Jurkat, Clone E6-1 (cell line): ENCODE results near the gene NUP98. TPM values are rescaled to one million over a fixed set of nuclear protein-coding genes. Genes with fewer than 3 reads are reported as not detected.

Experiments
- DNase-seq: peaks from one replicate; pipeline ENCODE4 v3.0.0-alpha.2; 2011; ENCODE audit warnings: low read depth, low spot score
- H3K4me3 ChIP-seq: 2 replicates; pipeline ENCODE4 v1.5.1; 2011; ENCODE audit warnings: mild to moderate bottlenecking, low read length, control low read depth, moderate library complexity
- polyA plus RNA-seq: library from polyadenylated mRNA; unstranded; fragments of >200 nt; gene quantifications from one replicate; pipeline ENCODE4 v1.2.1, GENCODE V29; 2012; ENCODE audit warnings: missing spikeins; ENCODE audit not compliant: insufficient read length, insufficient read depth

NUP98 gene
- 66.3 TPM for polyA plus RNA-seq

DNA sequence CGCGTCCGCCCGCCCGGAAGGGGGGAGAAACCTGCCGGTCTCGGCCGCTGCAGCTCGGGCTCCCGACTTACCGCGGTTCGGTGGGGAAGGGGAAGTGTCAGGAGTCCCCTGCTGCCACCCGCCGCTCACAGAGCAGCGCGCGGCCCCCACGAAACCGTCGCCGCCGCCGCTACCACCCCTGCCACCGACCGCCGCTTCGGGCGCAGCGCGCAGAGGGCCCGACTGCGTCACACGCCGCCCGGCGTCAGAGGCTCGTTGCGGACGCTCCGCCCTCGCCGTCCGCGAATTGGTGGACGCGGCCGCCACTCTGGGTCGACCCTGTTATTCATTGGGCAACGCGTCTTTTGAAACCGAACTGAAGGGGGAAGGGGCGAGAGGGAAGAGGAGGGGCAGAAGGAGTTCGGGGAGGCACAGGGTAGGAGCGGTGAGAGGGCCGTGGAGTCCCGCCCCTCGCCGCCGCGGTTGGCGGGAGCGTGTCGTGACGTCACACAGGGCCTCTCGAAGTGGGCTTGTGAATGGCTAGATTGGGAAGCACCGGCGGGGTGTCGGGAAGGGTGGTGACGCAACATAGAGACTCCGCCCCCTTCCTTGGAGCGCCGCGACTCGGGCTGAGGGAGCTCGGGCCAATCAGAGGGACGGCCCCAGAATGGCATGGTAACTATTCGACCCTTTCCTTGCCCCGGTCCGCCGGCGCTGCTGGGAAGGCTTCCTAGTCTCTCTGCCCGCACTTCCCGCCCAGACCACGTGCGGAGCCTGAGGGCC is at the start of gene NUP98:
Gene NUP98 (minus strand): TSS at position 226 of the 762 bp plus-strand sequence. CDS start 15,437 bp downstream, outside the sequence.
- peak; percentile 99 for DNase-seq
- peak within 1 kb of the TSS; percentile 99 for H3K4me3 ChIP-seq

DNA sequence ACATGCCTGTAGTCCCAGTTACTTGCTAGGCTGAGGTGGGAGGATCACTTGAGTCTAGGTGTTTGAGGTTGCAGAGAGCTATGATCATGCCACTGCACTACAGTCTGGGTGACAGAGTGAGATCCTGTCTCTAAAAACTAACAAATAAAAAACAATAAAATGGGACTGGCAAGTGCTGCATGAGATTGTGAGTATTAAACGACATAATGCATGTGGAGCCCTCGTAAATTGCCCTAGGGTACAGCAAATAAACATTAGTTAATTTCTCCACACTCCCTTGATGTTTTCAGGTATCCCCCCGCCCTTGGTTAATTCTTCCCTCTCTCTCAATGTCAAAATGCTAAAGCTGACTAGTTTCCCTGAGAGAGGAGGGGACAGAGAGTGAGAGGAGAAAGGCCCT is 48.3 kb upstream of the NUP98 start:
- H3K4me3 ChIP-seq, result no peak overlapping the region
- DNase-seq, result no peak

DNA sequence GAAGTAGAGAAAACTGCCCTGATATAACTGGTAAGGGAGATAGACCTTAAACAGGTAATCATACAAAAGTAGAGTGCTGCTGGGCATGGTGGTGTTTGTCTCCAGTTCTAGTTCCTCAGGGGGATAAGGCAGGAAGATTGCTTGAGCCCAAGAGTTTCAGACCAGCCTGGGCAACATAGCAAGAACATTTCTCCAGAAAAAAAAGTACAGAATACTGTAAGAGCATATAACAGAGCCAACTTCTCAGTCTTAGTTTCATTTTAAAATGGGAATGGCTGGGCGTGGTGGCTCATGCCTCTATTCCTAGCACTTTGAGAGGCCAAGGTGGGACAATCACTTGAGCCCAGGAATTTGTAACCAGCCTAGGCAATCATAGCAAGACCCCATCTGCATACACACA is 47.9 kb upstream of the NUP98 start:
- H3K4me3 ChIP-seq, result no peak overlapping the region
- no peak for DNase-seq

DNA sequence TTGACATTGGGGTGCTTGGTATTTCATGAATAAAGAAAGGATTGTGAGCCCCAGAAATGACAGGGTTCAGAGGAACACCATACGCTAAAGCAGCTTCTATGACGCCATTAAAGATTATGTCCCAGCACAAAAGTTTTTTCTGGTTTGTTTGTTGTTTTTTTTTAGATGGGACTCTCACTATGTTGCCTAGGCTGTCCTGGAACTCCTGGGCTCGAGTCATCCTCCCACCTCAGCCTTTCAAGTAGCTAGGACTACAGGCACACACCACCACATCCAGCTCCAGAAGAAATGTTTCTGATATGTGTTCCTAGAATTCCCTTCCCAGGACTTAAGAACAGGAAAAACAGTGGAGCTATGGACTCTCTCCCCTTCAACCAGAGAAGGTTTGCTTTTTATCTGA is 46.0 kb upstream of the NUP98 start:
- no peak for DNase-seq
- no peak overlapping the region for H3K4me3 ChIP-seq

DNA sequence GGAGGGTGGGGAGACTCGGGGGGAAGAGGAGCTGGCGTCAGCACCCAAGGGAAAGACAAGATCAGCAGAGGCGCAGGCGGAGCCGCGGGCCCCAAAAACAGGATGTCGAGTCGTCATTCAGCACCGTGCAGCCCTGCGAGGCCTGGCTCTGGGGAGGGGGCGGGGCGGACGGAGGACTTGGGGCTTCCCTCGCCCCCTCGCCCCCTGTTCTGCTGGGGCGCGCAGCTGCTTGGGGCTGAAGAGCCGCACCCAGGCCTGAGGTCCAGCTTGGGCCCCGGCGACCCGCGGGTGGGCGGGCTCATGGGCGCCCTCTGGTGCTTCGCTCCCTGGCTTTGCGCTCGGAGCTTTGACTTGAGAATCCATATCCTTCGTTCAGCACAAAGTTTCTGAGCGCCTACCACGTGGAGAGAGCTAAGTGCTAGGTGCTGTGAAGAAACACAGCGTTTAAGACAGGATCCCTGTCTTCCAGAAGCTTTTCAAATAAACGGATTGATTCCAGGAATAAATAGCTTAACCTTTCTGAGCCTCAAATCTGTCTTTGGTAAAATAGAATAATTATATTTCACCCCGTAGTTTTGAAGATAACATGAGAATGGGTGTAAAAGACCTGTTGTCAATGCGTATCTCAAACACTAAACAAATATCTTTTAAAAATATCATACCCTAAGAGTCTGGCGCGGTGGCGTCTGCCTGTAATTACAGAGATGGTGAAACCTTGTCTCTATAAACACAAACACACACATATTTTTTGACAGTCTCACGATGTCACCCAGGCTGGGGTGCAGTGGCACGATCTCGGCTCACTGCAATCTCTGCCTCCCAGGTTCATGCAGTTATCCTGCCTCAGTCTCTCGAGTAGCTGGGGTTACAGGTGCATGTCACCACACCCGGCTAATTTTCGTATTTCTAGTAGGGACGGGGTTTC is 44.3 kb upstream of the NUP98 start:
- H3K4me3 ChIP-seq, result peak overlapping the region; percentile 99
- peak; percentile 81 for DNase-seq

DNA sequence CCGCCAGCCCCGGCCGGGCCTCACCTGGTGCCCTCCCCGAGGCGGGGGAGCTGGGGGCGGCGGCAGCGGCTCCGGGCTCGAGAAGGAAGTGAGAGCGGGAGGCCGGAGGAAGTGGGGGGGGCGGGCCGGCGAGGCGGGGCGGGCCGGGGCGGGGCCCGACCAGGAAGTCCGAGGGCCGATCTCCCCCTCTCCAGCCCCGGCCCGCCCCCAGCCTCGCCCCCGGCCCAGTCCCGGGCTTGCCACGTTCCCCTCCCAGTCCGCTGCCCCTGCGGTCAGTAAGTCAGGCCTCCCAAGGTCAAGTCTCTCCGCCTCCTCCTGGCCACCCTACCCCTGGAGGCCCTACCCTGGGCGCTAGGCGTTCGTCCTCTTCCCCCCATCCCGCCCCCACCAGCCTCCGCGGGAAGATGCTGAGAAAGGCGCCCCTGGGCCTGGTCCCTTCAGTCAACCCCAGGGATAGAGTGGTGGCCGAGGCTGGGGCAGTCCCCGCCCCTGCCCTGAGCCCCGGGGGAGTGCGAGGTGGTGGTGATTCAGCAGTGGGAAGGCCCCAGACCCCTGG is 43.6 kb upstream of the NUP98 start, which contains the start of gene RHOG:
Gene RHOG (minus strand): TSS at position 90 of the 556 bp plus-strand sequence. CDS start 12,821 bp downstream, outside the sequence.
- DNase-seq, result no peak
- peak within 1 kb of the TSS; percentile 99 for H3K4me3 ChIP-seq

DNA sequence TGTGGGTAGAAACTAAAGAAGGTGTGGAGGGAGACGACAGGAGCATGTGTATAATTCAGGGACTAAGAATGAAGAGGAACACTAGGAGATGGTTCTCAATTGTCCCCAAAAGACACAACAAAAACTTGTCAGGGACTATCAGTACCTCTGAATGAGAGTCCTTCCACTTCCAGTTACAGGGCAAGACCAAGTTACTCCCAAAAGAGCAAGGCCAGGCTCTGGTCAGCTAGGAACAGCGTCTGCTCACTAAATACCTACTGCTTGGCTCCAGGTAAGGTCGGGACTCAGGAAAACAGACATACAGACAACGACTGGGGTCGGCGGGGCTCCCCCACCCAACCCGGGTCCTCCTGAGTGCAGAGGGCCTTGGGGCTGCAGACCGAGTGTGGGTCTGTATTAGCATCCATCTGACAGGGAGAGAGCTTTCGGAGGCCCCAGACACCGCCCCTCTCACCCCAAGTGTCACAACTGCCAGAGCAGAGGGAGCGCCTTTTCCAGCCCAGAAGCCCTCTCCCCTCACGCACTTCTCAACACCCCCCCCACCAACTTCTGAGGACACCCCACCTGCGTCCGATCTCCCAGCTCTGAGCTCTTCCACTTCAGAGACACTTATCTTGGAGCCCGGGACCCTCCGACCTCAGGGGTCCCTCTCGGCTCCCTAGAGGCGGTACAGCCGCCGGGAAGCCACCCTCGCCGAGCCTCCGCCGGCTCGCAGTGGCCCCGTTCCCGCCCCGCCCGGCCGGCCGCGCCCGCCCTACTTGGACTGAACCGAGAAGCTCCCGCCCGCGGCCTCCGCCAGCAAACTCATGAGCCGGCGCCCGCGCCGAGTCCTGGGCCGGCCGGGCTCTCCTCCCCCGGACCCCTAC is 42.9 kb upstream of the NUP98 start:
- H3K4me3 ChIP-seq, result peak overlapping the region; percentile 99
- DNase-seq, result no peak

DNA sequence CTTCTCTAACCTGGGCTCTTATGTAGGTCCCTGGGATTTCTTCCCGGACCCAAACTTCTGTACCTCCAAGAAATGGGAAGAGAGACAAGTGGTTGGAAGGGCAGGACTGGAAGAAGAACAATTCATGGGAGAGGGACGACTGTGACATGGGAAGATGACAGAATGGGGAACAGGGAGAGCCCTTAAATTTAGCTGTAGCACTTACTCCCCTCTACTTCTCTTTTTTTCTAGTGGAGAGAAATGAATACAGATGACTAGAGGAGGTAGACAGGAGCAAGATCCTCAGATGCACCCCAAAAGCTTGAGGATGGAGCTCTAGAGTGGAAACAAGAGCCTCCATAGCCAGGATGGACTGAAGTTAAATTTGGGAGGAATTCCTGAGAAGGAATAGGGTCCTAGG is 41.1 kb upstream of the NUP98 start:
- H3K4me3 ChIP-seq, result peak overlapping the region; percentile 99
- no peak for DNase-seq

DNA sequence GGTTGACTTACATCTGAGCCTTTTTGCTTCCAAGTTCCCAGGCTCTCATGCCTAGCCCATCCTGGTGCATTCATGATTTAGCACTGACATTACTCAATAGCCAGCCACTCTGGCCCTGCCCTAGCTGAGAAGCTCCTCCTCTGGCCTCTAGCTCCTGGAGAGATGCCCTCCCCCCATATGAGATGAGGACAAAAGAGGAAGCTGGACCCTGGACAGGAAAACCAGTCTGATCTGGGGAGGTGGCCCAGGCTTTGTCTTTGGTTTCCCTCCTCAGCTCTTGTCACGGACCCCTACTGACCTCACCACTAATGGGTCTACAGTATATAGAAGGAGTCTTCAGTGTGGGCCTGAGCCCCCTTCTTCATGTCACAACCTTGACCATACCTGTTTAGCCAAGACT is 40.4 kb upstream of the NUP98 start:
- DNase-seq, result no peak
- peak overlapping the region; percentile 99 for H3K4me3 ChIP-seq

DNA sequence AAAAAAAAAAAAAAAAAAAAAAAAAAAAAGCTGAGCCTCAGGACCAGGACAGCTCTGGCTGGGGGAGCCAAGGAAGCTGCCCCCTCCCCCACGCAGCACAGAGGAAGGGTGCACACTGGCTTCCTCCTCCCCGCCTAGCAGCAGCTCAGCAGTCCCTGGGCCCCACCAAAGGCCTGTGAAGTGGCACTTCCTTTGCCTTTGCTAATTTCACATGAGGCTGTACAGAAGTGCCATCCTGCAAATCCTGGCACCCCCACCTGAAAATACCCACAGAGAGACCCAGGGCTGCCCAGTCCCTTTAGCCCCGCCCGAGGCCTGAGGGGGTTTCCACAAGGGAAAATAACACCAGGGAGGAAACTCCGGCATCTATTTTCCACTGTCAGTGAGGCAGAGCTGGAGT is 39.5 kb upstream of the NUP98 start:
- peak; percentile 72 for DNase-seq
- peak overlapping the region; percentile 99 for H3K4me3 ChIP-seq

DNA sequence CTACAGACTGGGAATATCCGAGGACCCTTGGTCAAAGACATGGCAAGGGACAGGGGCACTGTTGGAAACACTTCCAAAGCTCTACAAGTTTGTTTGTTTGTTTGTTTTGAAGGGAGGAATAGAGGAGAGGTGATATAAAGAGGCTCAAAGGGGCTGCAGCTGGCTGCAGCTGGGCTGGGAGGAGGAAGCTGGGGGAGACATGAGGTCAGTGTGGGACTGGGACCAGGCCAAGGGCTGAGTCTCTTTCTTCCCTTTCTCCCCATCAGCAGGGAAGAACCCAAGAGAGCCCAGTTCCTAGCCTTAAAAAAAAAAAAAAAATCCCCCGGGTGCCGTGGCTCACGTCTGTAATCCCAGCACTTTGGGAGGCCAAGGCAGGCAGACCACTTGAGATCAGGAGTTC is 38.4 kb upstream of the NUP98 start:
- no peak for DNase-seq
- no peak overlapping the region for H3K4me3 ChIP-seq

DNA sequence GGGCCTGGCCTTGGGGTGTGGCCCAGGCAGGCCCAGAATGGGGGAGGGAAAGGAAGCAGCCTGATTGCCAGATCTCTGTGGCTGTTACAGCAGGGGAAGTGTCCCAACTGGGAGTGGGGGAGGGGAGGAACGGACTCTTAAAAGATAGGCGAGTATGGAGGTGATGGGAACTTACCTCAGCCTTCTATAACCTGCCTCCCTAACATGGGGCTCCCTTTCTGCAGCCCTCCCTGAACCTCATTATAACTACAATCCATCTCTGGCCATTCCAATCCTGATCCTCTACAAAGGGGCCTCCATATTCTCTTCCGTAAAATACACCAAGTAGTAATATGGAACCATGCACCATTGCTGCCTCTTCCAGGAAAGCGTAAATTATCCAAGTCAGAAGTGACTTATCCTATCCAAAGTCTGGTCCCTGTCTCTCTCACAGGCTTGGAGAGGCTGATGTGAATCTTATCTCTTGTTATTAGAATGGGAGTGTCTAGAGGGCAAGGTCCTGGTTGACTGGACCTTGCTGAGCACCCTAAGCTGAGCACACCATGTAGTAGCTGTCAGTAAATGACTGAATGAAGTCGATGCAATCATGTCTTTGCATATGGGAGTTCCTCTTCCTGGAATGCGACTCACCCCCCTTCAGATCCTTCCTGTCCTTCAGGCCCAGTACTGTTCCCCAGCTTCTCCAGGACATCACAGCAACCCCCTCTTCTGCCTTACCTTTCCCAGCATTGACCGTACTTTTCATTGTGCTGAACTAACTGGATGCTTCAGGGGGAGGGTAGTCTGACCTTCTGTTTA is 37.5 kb upstream of the NUP98 start:
- no peak overlapping the region; the same call in 1 of the 2 replicates for H3K4me3 ChIP-seq
- no peak for DNase-seq

DNA sequence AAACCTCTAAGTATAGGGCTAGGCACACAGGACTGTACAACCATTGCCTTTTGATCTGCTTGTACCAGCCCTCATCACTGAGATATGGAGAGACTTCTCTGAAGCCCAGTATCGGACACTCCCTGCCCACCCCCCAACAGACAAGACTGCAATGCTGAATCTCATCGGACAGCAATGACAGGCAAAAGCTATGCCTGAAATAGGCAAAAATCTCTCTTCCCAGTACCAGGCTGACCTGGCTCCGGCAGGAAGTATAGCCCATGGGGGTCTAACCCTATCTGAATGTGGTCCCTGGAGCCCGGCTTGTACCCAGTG is 37.0 kb upstream of the NUP98 start:
- no peak overlapping the region for H3K4me3 ChIP-seq

DNA sequence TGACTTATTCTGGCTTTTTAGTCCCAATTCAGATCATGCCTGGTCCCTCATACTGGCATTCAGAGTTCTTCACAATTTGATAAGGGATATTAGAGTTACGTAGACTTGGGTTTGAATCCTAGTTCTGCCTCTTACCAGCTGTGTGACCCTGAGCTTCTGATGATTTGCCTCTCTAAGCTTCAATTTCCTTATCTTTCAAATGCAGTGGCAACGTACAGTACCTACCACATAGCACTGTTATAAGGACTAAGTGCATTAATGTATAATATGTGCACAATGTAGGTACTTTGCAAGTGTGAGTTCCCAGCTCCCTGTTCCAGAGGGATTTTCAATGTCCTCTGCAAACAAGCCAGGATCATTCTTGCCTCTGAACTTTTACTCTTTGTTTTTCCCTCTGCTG is 36.1 kb upstream of the NUP98 start:
- DNase-seq, result no peak
- H3K4me3 ChIP-seq, result no peak overlapping the region

More for the DNA sequence above, 37.0 kb upstream of the NUP98 start:
- DNase-seq, result no peak

DNA sequence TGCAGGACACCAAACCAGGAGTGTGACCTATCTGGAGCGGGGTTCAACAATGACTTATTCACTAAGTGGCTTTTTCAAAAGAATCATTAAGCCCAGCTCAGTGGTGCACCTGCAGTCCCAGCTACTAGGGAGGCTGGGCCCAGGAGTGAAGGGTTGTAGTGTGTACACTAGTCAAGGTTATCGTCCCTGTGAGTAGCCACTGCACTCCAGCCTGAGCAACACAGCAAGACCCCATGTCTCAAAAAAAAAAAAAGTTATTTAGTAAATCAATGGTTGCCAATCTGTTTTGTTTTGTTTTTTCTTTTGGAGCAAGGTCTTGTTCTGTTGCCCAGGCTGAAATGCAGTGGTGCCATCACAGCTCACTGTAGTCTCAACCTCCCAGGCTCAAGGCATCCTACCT is 35.5 kb upstream of the NUP98 start:
- no peak overlapping the region for H3K4me3 ChIP-seq
- no peak for DNase-seq

DNA sequence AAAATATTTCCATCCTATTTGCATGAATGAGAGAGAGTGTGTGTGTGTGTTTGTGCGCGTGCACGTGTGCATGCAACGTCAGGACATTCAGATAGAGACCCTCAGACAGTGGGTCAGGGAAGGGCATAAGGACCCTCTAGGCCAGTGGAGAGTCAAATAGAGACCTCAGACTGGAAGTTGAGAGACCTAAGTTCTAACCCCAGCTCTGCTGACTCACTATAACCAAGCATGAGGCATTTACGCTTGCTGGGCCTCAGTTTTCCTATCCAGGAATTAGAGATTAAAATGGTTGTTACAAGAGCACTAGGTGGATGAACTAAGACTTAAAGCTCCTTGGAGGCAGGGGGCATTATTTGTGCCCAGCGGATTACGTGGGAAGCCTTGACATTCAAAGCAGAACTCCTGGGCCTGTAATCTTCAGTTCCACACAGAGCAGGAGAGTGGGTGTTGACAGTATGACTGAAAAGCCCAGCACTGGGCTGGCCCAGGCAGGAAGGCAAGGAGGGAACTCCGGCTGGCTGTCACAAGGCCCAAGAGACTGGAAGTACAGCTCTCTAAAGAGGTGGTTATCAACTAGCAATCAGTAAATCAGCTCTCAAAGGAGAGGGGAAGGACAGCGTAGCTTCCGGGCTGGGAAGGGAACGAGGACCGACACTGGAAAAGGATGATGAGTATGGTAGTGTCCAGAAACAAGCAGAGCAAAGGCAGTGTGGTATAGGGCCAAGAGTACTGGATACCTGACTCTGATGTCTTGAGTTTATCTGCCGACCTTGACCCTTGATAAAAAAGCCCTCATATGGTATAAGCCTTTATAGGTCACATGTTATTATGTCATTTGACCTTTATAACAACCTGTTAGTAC is 34.3 kb upstream of the NUP98 start:
- no peak overlapping the region for H3K4me3 ChIP-seq

DNA sequence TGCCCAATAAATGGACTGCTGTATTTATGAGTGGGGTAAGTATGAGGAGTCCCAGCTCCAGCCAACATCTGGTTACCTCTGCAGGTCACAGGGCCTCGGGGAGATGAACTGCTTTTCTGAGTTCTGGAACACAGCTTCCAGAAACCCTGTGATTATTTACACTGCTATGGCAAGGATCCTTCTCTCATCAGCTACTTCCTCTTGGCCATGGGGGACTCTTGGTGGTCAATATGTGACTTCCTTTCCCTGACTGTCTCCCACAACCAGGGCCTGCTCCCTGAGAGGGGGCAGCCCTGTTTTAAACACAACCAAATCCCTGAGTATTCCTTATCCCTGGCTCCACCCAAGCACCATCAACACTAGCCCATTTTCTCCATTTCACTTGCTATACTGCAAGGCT is 33.4 kb upstream of the NUP98 start:
- H3K4me3 ChIP-seq, result no peak overlapping the region
- no peak for DNase-seq

More for the DNA sequence above, 34.3 kb upstream of the NUP98 start:
- DNase-seq, result no peak
